Inflammatory macrophage treated with lipopolysaccharide for 1 hour (primary cell): ENCODE data around the gene EPHB6.

Source experiments
- DNase-seq, 2 donors: peaks; one replicate each; pipeline ENCODE4 v3.0.0-alpha.2; 2020 to 2022

The EPHB6 gene

GRCh38 chr7:142864980-142865747 lies 10.3 kb downstream of the EPHB6 start:
- no peak for DNase-seq

- peak in 1 of 2 donors; percentile 3 for DNase-seq
Observed at GRCh38 chr7:142865766-142866165, 10.9 kb downstream of the EPHB6 start.

GRCh38 chr7:142866361-142867096 lies 11.7 kb downstream of the EPHB6 start:
- peak in 1 of 2 donors; percentile 15 for DNase-seq

GRCh38 chr7:142867097-142867378 lies 12.2 kb downstream of the EPHB6 start:
- DNase-seq = no peak

GRCh38 chr7:142867398-142868187 lies 12.7 kb downstream of the EPHB6 start:
- DNase-seq = no peak

GRCh38 chr7:142868188-142868985 lies 13.5 kb downstream of the EPHB6 start:
- no peak for DNase-seq

- no peak for DNase-seq
Observed at GRCh38 chr7:142868986-142869415, 14.1 kb downstream of the EPHB6 start.

- DNase-seq = no peak
Observed at GRCh38 chr7:142869434-142869833, 14.6 kb downstream of the EPHB6 start.

- DNase-seq = no peak
Observed at GRCh38 chr7:142870147-142870559, 15.3 kb downstream of the EPHB6 start.

GRCh38 chr7:142870566-142871259 lies 15.8 kb downstream of the EPHB6 start:
- DNase-seq = no peak

GRCh38 chr7:142871260-142872105 lies 16.6 kb downstream of the EPHB6 start:
- no peak for DNase-seq

- no peak for DNase-seq
Observed at GRCh38 chr7:142872106-142872675, 17.3 kb downstream of the EPHB6 start.

GRCh38 chr7:142873281-142873784 lies 18.5 kb downstream of the EPHB6 start:
- peak in 1 of 2 donors; percentile 24 for DNase-seq

GRCh38 chr7:142873871-142874270 lies 19.0 kb downstream of the EPHB6 start:
- DNase-seq = no peak

- DNase-seq = no peak
Observed at GRCh38 chr7:142874409-142874808, 19.5 kb downstream of the EPHB6 start.

GRCh38 chr7:142874837-142875236 lies 20.0 kb downstream of the EPHB6 start:
- no peak for DNase-seq

GRCh38 chr7:142875456-142875855 lies 20.6 kb downstream of the EPHB6 start:
- no peak for DNase-seq

- DNase-seq = no peak
Observed at GRCh38 chr7:142876236-142876960, 21.5 kb downstream of the EPHB6 start.

GRCh38 chr7:142876991-142877910 lies 22.4 kb downstream of the EPHB6 start:
- no peak for DNase-seq
